ENCODE measurements around the gene PBX3. TPM values are rescaled to one million over a fixed set of nuclear protein-coding genes. Genes with fewer than 3 reads are reported as not detected.

PBX3 gene
- polyA plus RNA-seq, 3 donors from 2014 or later, result 5.7 to 7.0 (median 6.2) TPM

Other genes starting within 250 kb of the PBX3 start
- gene MAPKAP1, start 40.2 kb upstream of the PBX3 start, polyA plus RNA-seq, result 10 to 100 TPM; 56.9 to 75.1 (median 59.3) TPM